ENCODE measurements around the gene PRPS2. TPM values are rescaled to one million over a fixed set of nuclear protein-coding genes. Genes with fewer than 3 reads are reported as not detected.

Gene PRPS2
- total RNA-seq, 1 donor from 2014 or later = 25.5 TPM

- Histone ChIP-seq H3K27ac (no peak overlapping the region), H3K4me3 (no peak overlapping the region), H3K27me3 (no peaks in the 10 kb centered on the region), H3K4me1 (no peaks in the 10 kb centered on the region), H3K9me3 (no peaks in the 10 kb centered on the region), H3K36me3 (no peaks in the 10 kb centered on the region)
- no peak for TF ChIP-seq CTCF (IDR thresholded peaks at IDR 0.05)
- ATAC-seq = no peak
- DNase-seq = no peak
- intact Hi-C loops (cut with DNase I) = no loop called here
These were observed 52.0 kb downstream of the PRPS2 start for GRCh38 chrX:12843061-12843667.

GRCh38 chrX:12843668-12844279 is 52.6 kb downstream of the PRPS2 start:
- no peak overlapping the region for H3K4me3 ChIP-seq
- DNase-seq (no peak), ATAC-seq (no peak)
- no peaks in the 10 kb centered on the region for H3K9me3 ChIP-seq
- TF ChIP-seq CTCF (IDR thresholded peaks at IDR 0.05) = no peak
- no peaks in the 10 kb centered on the region for H3K36me3 ChIP-seq
- no peaks in the 10 kb centered on the region for H3K4me1 ChIP-seq
- no peak overlapping the region for H3K27ac ChIP-seq
- intact Hi-C loops (cut with DNase I) = no loop called here
- no peaks in the 10 kb centered on the region for H3K27me3 ChIP-seq

DNA sequence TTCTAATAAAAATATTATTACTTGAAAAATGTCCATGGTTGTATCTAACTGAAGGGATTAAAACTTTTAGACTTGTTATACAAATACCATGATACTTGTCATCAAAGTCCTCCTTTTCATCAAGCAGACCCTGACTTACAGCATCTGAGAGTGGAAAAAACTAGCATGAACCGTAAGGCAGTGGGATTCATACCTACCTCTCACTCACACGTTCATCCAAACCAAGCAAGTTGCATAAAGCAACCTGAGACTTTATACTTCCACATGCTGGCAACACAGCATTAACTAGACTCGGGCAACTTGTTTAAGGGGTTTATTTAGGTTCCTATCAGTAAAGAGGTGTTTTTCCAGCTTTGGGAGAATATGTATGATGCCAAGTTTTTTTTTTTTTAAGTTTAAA is 53.1 kb downstream of the PRPS2 start:
- ATAC-seq = no peak

DNA sequence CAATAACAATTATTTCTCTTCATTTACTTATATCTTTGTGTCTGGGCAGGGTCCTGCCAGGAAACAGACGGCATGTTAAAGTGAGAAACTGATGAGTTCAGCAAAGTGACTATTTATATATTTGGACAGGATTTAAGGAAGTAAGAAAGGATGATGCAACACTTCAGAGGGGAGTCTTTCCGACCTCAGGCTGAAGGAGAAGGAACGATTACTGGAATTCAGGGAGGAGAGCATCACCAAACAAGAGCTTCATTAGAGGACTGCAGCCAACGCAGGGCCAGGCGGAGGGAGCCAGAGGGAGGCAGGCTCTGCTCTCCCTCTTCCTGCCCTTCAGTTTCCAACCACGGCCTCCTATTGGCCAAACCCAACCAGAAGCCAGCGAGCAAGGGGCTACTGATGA is 74.1 kb downstream of the PRPS2 start:
- no peaks in the 10 kb centered on the region for H3K9me3 ChIP-seq
- no peaks in the 10 kb centered on the region for H3K36me3 ChIP-seq
- H3K27ac ChIP-seq = no peak overlapping the region
- H3K4me3 ChIP-seq = no peak overlapping the region
- ATAC-seq (peak; percentile 37), DNase-seq (no peak)
- H3K27me3 ChIP-seq = no peaks in the 10 kb centered on the region
- intact Hi-C loops (cut with DNase I) = no loop called here
- no peak for TF ChIP-seq CTCF (IDR thresholded peaks at IDR 0.05)
- H3K4me1 ChIP-seq = no peaks in the 10 kb centered on the region

More for the DNA sequence above, 53.1 kb downstream of the PRPS2 start:
- H3K4me1 ChIP-seq = no peaks in the 10 kb centered on the region
- no peak for TF ChIP-seq CTCF (IDR thresholded peaks at IDR 0.05)
- no peak overlapping the region for H3K27ac ChIP-seq
- DNase-seq = no peak
- no peaks in the 10 kb centered on the region for H3K36me3 ChIP-seq
- H3K4me3 ChIP-seq = no peak overlapping the region
- no peaks in the 10 kb centered on the region for H3K27me3 ChIP-seq
- H3K9me3 ChIP-seq = no peaks in the 10 kb centered on the region
- intact Hi-C loops (cut with DNase I) = no loop called here

DNA sequence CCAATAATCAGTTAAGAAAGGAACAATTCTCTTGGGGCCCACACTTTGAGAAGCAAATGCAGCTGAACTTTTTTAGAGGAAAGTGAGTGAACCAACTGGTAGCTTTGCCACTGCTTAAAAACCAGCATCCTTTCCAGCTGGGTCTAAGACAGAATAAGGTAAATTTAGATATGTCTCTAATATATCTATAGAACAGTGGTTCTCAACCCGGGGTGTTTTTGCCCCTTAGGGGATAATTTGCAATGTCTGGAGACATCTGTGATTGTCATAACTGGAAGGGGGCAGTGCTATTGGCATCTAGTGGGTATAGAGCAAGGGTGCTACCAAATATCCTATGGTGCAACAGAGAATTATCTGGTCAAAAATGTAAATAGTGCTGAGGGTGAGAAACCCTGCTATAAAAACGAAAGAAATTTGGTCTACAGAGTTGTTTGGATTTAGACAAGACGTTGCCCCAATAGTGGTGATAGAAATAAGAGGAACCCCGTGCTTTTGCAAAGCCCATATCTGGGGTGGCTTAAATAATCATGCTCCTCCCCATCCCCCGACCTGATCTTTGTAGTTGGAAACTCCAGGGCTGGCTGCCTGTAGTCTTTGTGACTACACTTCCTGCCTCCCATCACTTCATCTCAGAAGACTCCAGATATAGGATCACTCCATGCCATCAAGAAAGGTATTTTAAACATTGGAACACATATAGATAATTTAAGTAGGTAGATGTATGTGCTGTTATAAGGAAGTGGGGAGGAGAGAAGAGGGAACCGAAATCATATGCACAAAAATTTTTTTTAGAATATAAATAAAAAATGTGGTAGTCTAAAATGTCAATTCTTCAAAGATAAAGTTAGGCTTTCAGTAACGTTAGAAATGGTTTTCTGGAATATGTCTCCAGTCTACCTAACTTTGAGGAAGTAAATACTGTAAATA is 75.5 kb downstream of the PRPS2 start, which contains the start of gene TLR7:
TSS of gene TLR7 (plus strand) at position 622 of the 927 bp plus-strand sequence. CDS start 507 bp downstream, outside the sequence.
- Histone ChIP-seq H3K27ac (no peak within 1 kb of the TSS), H3K4me1 (no peaks in the 10 kb centered on the region), H3K36me3 (no peaks in the 10 kb centered on the region), H3K9me3 (no peaks in the 10 kb centered on the region), H3K27me3 (no peaks in the 10 kb centered on the region), H3K4me3 (no peak within 1 kb of the TSS)
- intact Hi-C loops (cut with DNase I) = no loop called here
- ATAC-seq = no peak
- TF ChIP-seq CTCF (IDR thresholded peaks at IDR 0.05) = no peak
- no peak for DNase-seq
